T-helper 9 cell (primary cell): ENCODE data around the gene SLC12A7.
"Not testable (repeated sequence)": the region's sequence is repeated elsewhere in the genome, so short reads cannot be mapped to it uniquely, and the experiment has no call there.

ENCODE experiments used
- DNase-seq: peaks from one replicate; pipeline ENCODE4 v3.0.0-alpha.2; 2020

Gene SLC12A7

GRCh38 chr5:1109542-1110306 is 2.1 kb downstream of the SLC12A7 start:
- no peak for DNase-seq

GRCh38 chr5:1108865-1109174 is 3.0 kb downstream of the SLC12A7 start:
- DNase-seq: no peak

GRCh38 chr5:1108023-1108864 is 3.6 kb downstream of the SLC12A7 start:
- DNase-seq: no peak

GRCh38 chr5:1107167-1108022 is 4.5 kb downstream of the SLC12A7 start:
- DNase-seq: no peak

- DNase-seq: no peak
Observed at GRCh38 chr5:1106385-1107166, 5.3 kb downstream of the SLC12A7 start.

GRCh38 chr5:1105350-1106265 is 6.3 kb downstream of the SLC12A7 start:
- DNase-seq: peak; percentile 58

- peak; percentile 27 for DNase-seq
Observed at GRCh38 chr5:1104327-1105006, 7.4 kb downstream of the SLC12A7 start.

- DNase-seq: no peak
Observed at GRCh38 chr5:1103505-1104326, 8.1 kb downstream of the SLC12A7 start.

- DNase-seq: no peak
Observed at GRCh38 chr5:1103093-1103492, 8.8 kb downstream of the SLC12A7 start.

- DNase-seq: no peak
Observed at GRCh38 chr5:1101961-1102713, 9.7 kb downstream of the SLC12A7 start.

- DNase-seq: no peak
Observed at GRCh38 chr5:1100664-1101574, 10.9 kb downstream of the SLC12A7 start.

GRCh38 chr5:1099926-1100663 is 11.8 kb downstream of the SLC12A7 start:
- DNase-seq: no peak

- DNase-seq: no peak
Observed at GRCh38 chr5:1098986-1099597, 12.8 kb downstream of the SLC12A7 start.

GRCh38 chr5:1097988-1098385 is 13.9 kb downstream of the SLC12A7 start:
- DNase-seq: not testable (repeated sequence)

- no peak for DNase-seq
Observed at GRCh38 chr5:1097381-1097987, 14.4 kb downstream of the SLC12A7 start.

GRCh38 chr5:1096838-1097237 is 15.0 kb downstream of the SLC12A7 start:
- no peak for DNase-seq
